ENCODE results near the gene DUSP2. TPM values are rescaled to one million over a fixed set of nuclear protein-coding genes. Genes with fewer than 3 reads are reported as not detected.

Gene DUSP2
- total RNA-seq, 5 donors from 2014 or later (not counting 1 experiment from before 2014, with no cell fraction given): 37.2 to 437 (median 54.0) TPM

GRCh38 chr2:96098900-96099590 lies 46.2 kb downstream of the DUSP2 start:
- Mint-ChIP-seq H3K4me1 (no peaks in the 10 kb centered on the region), H3K36me3 (no peaks in the 10 kb centered on the region), H3K27me3 (peaks cover 0 to 3% of the 10 kb centered on the region in 2 donors), H3K4me3 (no peak overlapping the region), H3K9me3 (no peaks in the 10 kb centered on the region), H3K27ac (no peak overlapping the region)
- ChIA-PET POLR2A (no interaction called here), CTCF (no interaction called here)
- DNase-seq (peak in 3 of 35 experiments; percentile 3 to 11 (median 8)), ATAC-seq (replicated peaks in 1 of 4) (no peak)
- 92% methylated on average over 7 of the region's 11 CpGs for WGBS (ENCODE audit: insufficient coverage)
- H3K36me3 ChIP-seq (ENCODE audit: control insufficient read depth in 2 of 2, extremely low read depth in 1 of 2, insufficient read depth in 1 of 2, low read length in 1 of 2): no peaks in the 10 kb centered on the region
- no peak overlapping the region for H3K4me3 ChIP-seq (ENCODE audit: control insufficient read depth in 1 of 2, extremely low read depth in 1 of 2, low read length in 1 of 2)
- no peaks in the 10 kb centered on the region for H3K4me1 ChIP-seq (ENCODE audit: control insufficient read depth in 1 of 2, extremely low read depth in 1 of 2, insufficient read depth in 2 of 2, low read length in 2 of 2)
- no peaks in the 10 kb centered on the region for H3K9me3 ChIP-seq
- H3K27ac ChIP-seq (ENCODE audit: low read length): no peak overlapping the region
- peaks cover 0 to 6% of the 10 kb centered on the region in 2 experiments for H3K27me3 ChIP-seq (replicated peaks in 1 of 2; ENCODE audit: control insufficient read depth in 2 of 2, extremely low read depth in 1 of 2, insufficient read depth in 2 of 2, low read length in 1 of 2)

- no peaks in the 10 kb centered on the region for H3K36me3 ChIP-seq (ENCODE audit: control insufficient read depth in 2 of 2, extremely low read depth in 1 of 2, insufficient read depth in 1 of 2, low read length in 1 of 2)
- no peaks in the 10 kb centered on the region for H3K9me3 ChIP-seq
- no peaks in the 10 kb centered on the region for H3K36me3 Mint-ChIP-seq
- ChIA-PET POLR2A (no interaction called here), CTCF (no interaction called here)
- no peaks in the 10 kb centered on the region for H3K4me1 ChIP-seq (ENCODE audit: control insufficient read depth in 1 of 2, extremely low read depth in 1 of 2, insufficient read depth in 2 of 2, low read length in 2 of 2)
- H3K27ac ChIP-seq (ENCODE audit: low read length): no peak overlapping the region
- H3K4me3 Mint-ChIP-seq: no peak overlapping the region
- no peak overlapping the region for H3K27ac Mint-ChIP-seq
- peaks cover 0 to 8% of the 10 kb centered on the region in 2 experiments for H3K27me3 ChIP-seq (replicated peaks in 1 of 2; ENCODE audit: control insufficient read depth in 2 of 2, extremely low read depth in 1 of 2, insufficient read depth in 2 of 2, low read length in 1 of 2)
- ATAC-seq (replicated peaks in 1 of 4) (peak in 1 of 4 experiments; percentile 31), DNase-seq (peak in 3 of 35 experiments; percentile 3 to 19 (median 6))
- 53% methylated on average over 2 of the region's 7 CpGs for WGBS (ENCODE audit: insufficient coverage)
- peaks cover 0 to 3% of the 10 kb centered on the region in 2 donors for H3K27me3 Mint-ChIP-seq
- H3K4me3 ChIP-seq (ENCODE audit: control insufficient read depth in 1 of 2, extremely low read depth in 1 of 2, low read length in 1 of 2): no peak overlapping the region
- no peaks in the 10 kb centered on the region for H3K4me1 Mint-ChIP-seq
- H3K9me3 Mint-ChIP-seq: no peaks in the 10 kb centered on the region
Observed at GRCh38 chr2:96097951-96098823, 47.1 kb downstream of the DUSP2 start.

- no peak overlapping the region for H3K27ac Mint-ChIP-seq
- Histone ChIP-seq H3K9me3 (no peaks in the 10 kb centered on the region), H3K27ac (ENCODE audit: low read length) (no peak overlapping the region), H3K27me3 (replicated peaks in 1 of 2; ENCODE audit: control insufficient read depth in 2 of 2, extremely low read depth in 1 of 2, insufficient read depth in 2 of 2, low read length in 1 of 2) (peaks cover 0 to 10% of the 10 kb centered on the region in 2 experiments), H3K4me1 (ENCODE audit: control insufficient read depth in 1 of 2, extremely low read depth in 1 of 2, insufficient read depth in 2 of 2, low read length in 2 of 2) (no peaks in the 10 kb centered on the region), H3K36me3 (ENCODE audit: control insufficient read depth in 2 of 2, extremely low read depth in 1 of 2, insufficient read depth in 1 of 2, low read length in 1 of 2) (no peaks in the 10 kb centered on the region), H3K4me3 (ENCODE audit: control insufficient read depth in 1 of 2, extremely low read depth in 1 of 2, low read length in 1 of 2) (no peak overlapping the region)
- DNase-seq (no peak), ATAC-seq (replicated peaks in 1 of 4) (no peak)
- no peaks in the 10 kb centered on the region for H3K9me3 Mint-ChIP-seq
- ChIA-PET POLR2A (no interaction called here), CTCF (interaction anchor here in 1 of 2 donors (0.7 kb wide), 1 partner anchor 18 kb away, joined by 5 read pairs; no protein-coding TSS in a partner anchor)
- H3K27me3 Mint-ChIP-seq: peaks cover 0 to 3% of the 10 kb centered on the region in 2 donors
- H3K36me3 Mint-ChIP-seq: no peaks in the 10 kb centered on the region
- WGBS (ENCODE audit: insufficient coverage): 89% methylated on average over 3 of the region's 5 CpGs
- no peaks in the 10 kb centered on the region for H3K4me1 Mint-ChIP-seq
- H3K4me3 Mint-ChIP-seq: no peak overlapping the region
Observed at GRCh38 chr2:96097441-96097840, 47.8 kb downstream of the DUSP2 start.

- H3K9me3 ChIP-seq: no peaks in the 10 kb centered on the region
- H3K36me3 Mint-ChIP-seq: no peaks in the 10 kb centered on the region
- no peaks in the 10 kb centered on the region for H3K4me1 ChIP-seq (ENCODE audit: control insufficient read depth in 1 of 2, extremely low read depth in 1 of 2, insufficient read depth in 2 of 2, low read length in 2 of 2)
- H3K27ac ChIP-seq (ENCODE audit: low read length): no peak overlapping the region
- H3K4me3 ChIP-seq (ENCODE audit: control insufficient read depth in 1 of 2, extremely low read depth in 1 of 2, low read length in 1 of 2): no peak overlapping the region
- no peaks in the 10 kb centered on the region for H3K4me1 Mint-ChIP-seq
- WGBS (ENCODE audit: insufficient coverage): no CpG with 5 or more reads among the region's 7 CpGs
- peaks cover 0 to 24% of the 10 kb centered on the region in 2 experiments for H3K27me3 ChIP-seq (replicated peaks in 1 of 2; ENCODE audit: control insufficient read depth in 2 of 2, extremely low read depth in 1 of 2, insufficient read depth in 2 of 2, low read length in 1 of 2)
- H3K4me3 Mint-ChIP-seq: no peak overlapping the region
- peaks cover 0 to 3% of the 10 kb centered on the region in 2 donors for H3K27me3 Mint-ChIP-seq
- ChIA-PET POLR2A (no interaction called here), CTCF (no interaction called here)
- H3K9me3 Mint-ChIP-seq: no peaks in the 10 kb centered on the region
- H3K36me3 ChIP-seq (ENCODE audit: control insufficient read depth in 2 of 2, extremely low read depth in 1 of 2, insufficient read depth in 1 of 2, low read length in 1 of 2): no peaks in the 10 kb centered on the region
- no peak for ATAC-seq (replicated peaks in 1 of 4)
- H3K27ac Mint-ChIP-seq: no peak overlapping the region
- no peak for DNase-seq
Observed at GRCh38 chr2:96095116-96095636, 50.1 kb downstream of the DUSP2 start.

GRCh38 chr2:96093528-96093927 lies 51.7 kb downstream of the DUSP2 start:
- DNase-seq (peak in 2 of 35 experiments; percentile 3 to 14), ATAC-seq (replicated peaks in 1 of 4) (no peak)
- no peak overlapping the region for H3K27ac ChIP-seq (ENCODE audit: low read length)
- Mint-ChIP-seq H3K9me3 (no peaks in the 10 kb centered on the region), H3K27me3 (peaks cover 0 to 3% of the 10 kb centered on the region in 2 donors), H3K36me3 (no peaks in the 10 kb centered on the region), H3K4me1 (no peaks in the 10 kb centered on the region), H3K4me3 (no peak overlapping the region), H3K27ac (no peak overlapping the region)
- CTCF ChIA-PET: no interaction called here
- no peaks in the 10 kb centered on the region for H3K4me1 ChIP-seq (ENCODE audit: control insufficient read depth in 1 of 2, extremely low read depth in 1 of 2, insufficient read depth in 2 of 2, low read length in 2 of 2)
- no peaks in the 10 kb centered on the region for H3K36me3 ChIP-seq (ENCODE audit: control insufficient read depth in 2 of 2, extremely low read depth in 1 of 2, insufficient read depth in 1 of 2, low read length in 1 of 2)
- POLR2A ChIA-PET: no interaction called here
- H3K9me3 ChIP-seq: no peaks in the 10 kb centered on the region
- H3K27me3 ChIP-seq (replicated peaks in 1 of 2; ENCODE audit: control insufficient read depth in 2 of 2, extremely low read depth in 1 of 2, insufficient read depth in 2 of 2, low read length in 1 of 2): peaks cover 0 to 38% of the 10 kb centered on the region in 2 experiments
- no peak overlapping the region for H3K4me3 ChIP-seq (ENCODE audit: control insufficient read depth in 1 of 2, extremely low read depth in 1 of 2, low read length in 1 of 2)
- 40% methylated on average over 1 of the region's 4 CpGs for WGBS (ENCODE audit: insufficient coverage)
